ENCODE results near the gene PKP4.

Gene PKP4

GRCh38 chr2:158533009-158533408 is 76.3 kb downstream of the PKP4 start:
- no peak for DNase-seq (ENCODE audit: low read depth in 3 of 3, low spot score in 1 of 3)

- no peak for DNase-seq (ENCODE audit: low read depth in 3 of 3, low spot score in 1 of 3)
Measured at GRCh38 chr2:158539176-158540005, 82.6 kb downstream of the PKP4 start.

- no peak for DNase-seq (ENCODE audit: low read depth in 3 of 3, low spot score in 1 of 3)
Measured at GRCh38 chr2:158542577-158542976, 85.8 kb downstream of the PKP4 start.

GRCh38 chr2:158543957-158544356 is 87.2 kb downstream of the PKP4 start:
- no peak for DNase-seq (ENCODE audit: low read depth in 3 of 3, low spot score in 1 of 3)

- DNase-seq (ENCODE audit: low read depth in 3 of 3, low spot score in 1 of 3) = no peak
Measured at GRCh38 chr2:158544998-158545397, 88.2 kb downstream of the PKP4 start.

GRCh38 chr2:158546412-158547144 is 89.8 kb downstream of the PKP4 start:
- no peak for DNase-seq (ENCODE audit: low read depth in 3 of 3, low spot score in 1 of 3)

- no peak for DNase-seq (ENCODE audit: low read depth in 3 of 3, low spot score in 1 of 3)
Measured at GRCh38 chr2:158553257-158553656, 96.5 kb downstream of the PKP4 start.

GRCh38 chr2:158554996-158555395 is 98.2 kb downstream of the PKP4 start:
- no peak for DNase-seq (ENCODE audit: low read depth in 3 of 3, low spot score in 1 of 3)

- DNase-seq (ENCODE audit: low read depth in 3 of 3, low spot score in 1 of 3) = no peak
Measured at GRCh38 chr2:158556124-158556523, 99.4 kb downstream of the PKP4 start.

- no peak for DNase-seq (ENCODE audit: low read depth in 3 of 3, low spot score in 1 of 3)
Measured at GRCh38 chr2:158557752-158558151, 101.0 kb downstream of the PKP4 start.

GRCh38 chr2:158559252-158559651 is 102.5 kb downstream of the PKP4 start:
- no peak for DNase-seq (ENCODE audit: low read depth in 3 of 3, low spot score in 1 of 3)

GRCh38 chr2:158560259-158560658 is 103.5 kb downstream of the PKP4 start:
- DNase-seq (ENCODE audit: low read depth in 3 of 3, low spot score in 1 of 3) = no peak

GRCh38 chr2:158561054-158561453 is 104.3 kb downstream of the PKP4 start:
- no peak for DNase-seq (ENCODE audit: low read depth in 3 of 3, low spot score in 1 of 3)

GRCh38 chr2:158567208-158567607 is 110.5 kb downstream of the PKP4 start:
- no peak for DNase-seq (ENCODE audit: low read depth in 3 of 3, low spot score in 1 of 3)

- no peak for DNase-seq (ENCODE audit: low read depth in 3 of 3, low spot score in 1 of 3)
Measured at GRCh38 chr2:158569284-158569683, 112.5 kb downstream of the PKP4 start.

GRCh38 chr2:158570869-158571268 is 114.1 kb downstream of the PKP4 start:
- DNase-seq (ENCODE audit: low read depth in 3 of 3, low spot score in 1 of 3) = no peak

GRCh38 chr2:158573739-158574138 is 117.0 kb downstream of the PKP4 start:
- DNase-seq (ENCODE audit: low read depth in 3 of 3, low spot score in 1 of 3) = no peak

GRCh38 chr2:158575051-158575635 is 118.4 kb downstream of the PKP4 start:
- no peak for DNase-seq (ENCODE audit: low read depth in 3 of 3, low spot score in 1 of 3)

- no peak for DNase-seq (ENCODE audit: low read depth in 3 of 3, low spot score in 1 of 3)
Measured at GRCh38 chr2:158577141-158577540, 120.4 kb downstream of the PKP4 start.

GRCh38 chr2:158578703-158579330 is 122.1 kb downstream of the PKP4 start:
- no peak for DNase-seq (ENCODE audit: low read depth in 3 of 3, low spot score in 1 of 3)

GRCh38 chr2:158579928-158580327 is 123.2 kb downstream of the PKP4 start:
- no peak for DNase-seq (ENCODE audit: low read depth in 3 of 3, low spot score in 1 of 3)

- no peak for DNase-seq (ENCODE audit: low read depth in 3 of 3, low spot score in 1 of 3)
Measured at GRCh38 chr2:158580760-158581159, 124.0 kb downstream of the PKP4 start.

Data from stimulated activated CD4-positive, alpha-beta T cell treated with anti-CD3 and anti-CD28 coated beads, TNF-alpha, amount 100 ng/mL, for 1 hour (primary cell).